Transverse colon (tissue), 4 donors: ENCODE data around the gene KIAA1217. TPM values are rescaled to one million over a fixed set of nuclear protein-coding genes. Genes with fewer than 3 reads are reported as not detected.

Source experiments
- DNase-seq: peaks from one replicate; pipeline ENCODE4 v3.0.0-alpha.2; 2019
- H3K27ac ChIP-seq, 4 donors: fragments of 200-600 bp; sonication (generic); 2 replicates each; pipeline ENCODE4 v1.5.1; 2016 to 2018; ENCODE audit warnings: inconsistent platforms in 4 of 4
- H3K27me3 ChIP-seq: fragments of 200-600 bp; sonication (generic); 2 replicates; pipeline ENCODE4 v1.5.1; 2017; ENCODE audit warnings: inconsistent platforms
- H3K36me3 ChIP-seq, 4 donors: fragments of 200-600 bp; sonication (generic); 2 replicates each; pipeline ENCODE4 v1.5.1; 2017 to 2019; ENCODE audit warnings: inconsistent platforms in 4 of 4
- H3K4me1 ChIP-seq, 4 donors: fragments of 200-600 bp; sonication (generic); 2 replicates each; pipeline ENCODE4 v1.5.1; 2017 to 2020; ENCODE audit warnings: inconsistent platforms in 4 of 4
- H3K4me3 ChIP-seq, 4 donors: fragments of 200-600 bp; sonication (generic); 1 replicate in 1 of 4; 2 replicates in 3 of 4; pipeline versions ENCODE4 v1.5.1 to v1.6.1; 2017 to 2019; ENCODE audit warnings: inconsistent platforms in 4 of 4
- H3K9me3 ChIP-seq, 2 donors: fragments of 200-600 bp; sonication (generic); 2 replicates each; pipeline ENCODE4 v1.5.1; 2017 to 2019; ENCODE audit warnings: inconsistent platforms in 2 of 2
- EP300 ChIP-seq: sonication (generic); formaldehyde crosslinking; IDR thresholded peaks from one replicate; pipeline ENCODE4 v1.6.1; 2017; ENCODE audit warnings: antibody characterized with exemption, low read depth
- POLR2A ChIP-seq: fragments of 450-650 bp; IDR thresholded peaks from one replicate; pipeline ENCODE4 v1.6.1; 2016; ENCODE audit warnings: antibody characterized with exemption, mild to moderate bottlenecking, moderate library complexity
- POLR2AphosphoS5 ChIP-seq, 3 donors: sonication (generic); formaldehyde crosslinking; IDR thresholded peaks; one replicate each; pipeline ENCODE4 v1.6.1; 2016; ENCODE audit warnings: antibody characterized with exemption in 3 of 3
- WGBS, 2 donors: methylation state at CpG; one replicate each; pipeline ENCODE4 v1.1.5; 2018; ENCODE audit warnings: low coverage in 1 of 2; 5-methylcytosine and 5-hydroxymethylcytosine counted together
- in situ Hi-C, 4 donors: fragments of 200-750 bp; cut with MboI; loops; one replicate each; pipeline versions ENCODE4 v1.15.0 to v1.15.1; 2017; ENCODE audit warnings: low sequenced_read_pairs in 3 of 4, low pct_ligation_motif_present in 1 of 4, low pct_unique_long_range_greater_than_20kb in 1 of 4
- intact Hi-C: fragments of 100-400 bp; cut with DNase I; formaldehyde crosslinking; loops from one replicate; pipeline ENCODE4 v1.15.1; 2023; ENCODE audit warnings: low total_unique reads
- total RNA-seq, 4 donors: library from RNA; depleted of rRNA; stranded (reverse); fragments of >200 nt; gene quantifications; one replicate each; pipeline ENCODE4 v1.1.0, GENCODE V29; 2016
- TF ChIP-seq, protein P1 (sequence below), 5 experiments: fragments of 200-600 bp in 3 of 5; fragments of 450-650 bp in 2 of 5; sonication (generic) in 3 of 5; IDR thresholded peaks; 1 replicate in 2 of 5; 2 replicates in 3 of 5; pipeline ENCODE4 v1.5.1; 2016 to 2017; ENCODE audit warnings: antibody characterized with exemption in 5 of 5, inconsistent platforms in 3 of 5, mild to moderate bottlenecking in 2 of 5, moderate library complexity in 1 of 5

KIAA1217 gene
- total RNA-seq, 4 donors from 2014 or later = 56.5 to 175 (median 72.0) TPM

- Histone ChIP-seq H3K4me3 (no peak overlapping the region), H3K27ac (no peak overlapping the region), H3K9me3 (no peaks in the 10 kb centered on the region), H3K36me3 (no peaks in the 10 kb centered on the region), H3K4me1 (no peaks in the 10 kb centered on the region), H3K27me3 (no peaks in the 10 kb centered on the region)
- intact Hi-C loops = no loop called here
- in situ Hi-C loops = loop anchor here in 2 of 4 donors (25.0 kb wide), 1 partner anchor 373 kb away; no protein-coding TSS in a partner anchor
- TF ChIP-seq, protein P1, sequence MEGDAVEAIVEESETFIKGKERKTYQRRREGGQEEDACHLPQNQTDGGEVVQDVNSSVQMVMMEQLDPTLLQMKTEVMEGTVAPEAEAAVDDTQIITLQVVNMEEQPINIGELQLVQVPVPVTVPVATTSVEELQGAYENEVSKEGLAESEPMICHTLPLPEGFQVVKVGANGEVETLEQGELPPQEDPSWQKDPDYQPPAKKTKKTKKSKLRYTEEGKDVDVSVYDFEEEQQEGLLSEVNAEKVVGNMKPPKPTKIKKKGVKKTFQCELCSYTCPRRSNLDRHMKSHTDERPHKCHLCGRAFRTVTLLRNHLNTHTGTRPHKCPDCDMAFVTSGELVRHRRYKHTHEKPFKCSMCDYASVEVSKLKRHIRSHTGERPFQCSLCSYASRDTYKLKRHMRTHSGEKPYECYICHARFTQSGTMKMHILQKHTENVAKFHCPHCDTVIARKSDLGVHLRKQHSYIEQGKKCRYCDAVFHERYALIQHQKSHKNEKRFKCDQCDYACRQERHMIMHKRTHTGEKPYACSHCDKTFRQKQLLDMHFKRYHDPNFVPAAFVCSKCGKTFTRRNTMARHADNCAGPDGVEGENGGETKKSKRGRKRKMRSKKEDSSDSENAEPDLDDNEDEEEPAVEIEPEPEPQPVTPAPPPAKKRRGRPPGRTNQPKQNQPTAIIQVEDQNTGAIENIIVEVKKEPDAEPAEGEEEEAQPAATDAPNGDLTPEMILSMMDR (IDR thresholded peaks at IDR 0.05) = peak; percentile 58 to 61 (median 59)
- no peak for TF ChIP-seq POLR2A
- WGBS, 2 donors = 18 to 28% methylated on average over 9 to 12 of the region's 12 CpGs
- peak; percentile 73 for DNase-seq
These were observed 151.6 kb downstream of the KIAA1217 start for GRCh38 chr10:24360282-24361127.

DNA sequence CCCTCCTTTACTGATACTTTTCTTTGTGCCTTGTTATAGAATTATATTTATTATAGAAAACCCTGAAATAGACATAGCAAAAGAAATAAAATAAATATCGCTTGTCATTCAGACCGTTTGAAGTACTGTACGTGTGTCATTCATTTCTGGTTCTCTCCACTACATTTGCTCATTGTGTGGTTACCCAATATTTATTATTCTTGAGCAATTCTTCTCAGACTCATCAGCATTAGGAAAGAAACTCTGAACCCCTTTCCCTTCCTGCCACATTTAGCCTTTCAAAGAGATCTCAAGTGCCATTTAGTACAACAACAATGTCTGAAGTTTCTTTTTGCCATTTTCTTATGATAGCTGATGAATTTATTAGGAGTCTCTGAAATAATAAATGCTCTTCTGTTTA lies 154.1 kb downstream of the KIAA1217 start:
- DNase-seq = no peak
- 72 to 82% methylated on average over 3 of the region's 3 CpGs for WGBS, 2 donors
- Histone ChIP-seq H3K27ac (no peak overlapping the region), H3K4me3 (no peak overlapping the region), H3K36me3 (no peaks in the 10 kb centered on the region), H3K27me3 (no peaks in the 10 kb centered on the region), H3K4me1 (no peaks in the 10 kb centered on the region), H3K9me3 (no peaks in the 10 kb centered on the region)
- in situ Hi-C loops (loop anchor here in 2 of 4 donors (25.0 kb wide), 1 partner anchor 376 kb away; no protein-coding TSS in a partner anchor), intact Hi-C loops (no loop called here)
- TF ChIP-seq EP300 = no peak
- TF ChIP-seq POLR2A = no peak
- TF ChIP-seq, protein P1 (IDR thresholded peaks at IDR 0.05) = no peak
- no peak for TF ChIP-seq POLR2AphosphoS5 (IDR thresholded peaks at IDR 0.05)

- WGBS, 2 donors = 67 to 79% methylated on average over 1 of the region's 1 CpG
- TF ChIP-seq POLR2A (no peak), POLR2AphosphoS5 (IDR thresholded peaks at IDR 0.05) (no peak), EP300 (no peak)
- TF ChIP-seq, protein P1 (IDR thresholded peaks at IDR 0.05) = no peak
- DNase-seq = no peak
- intact Hi-C loops (no loop called here), in situ Hi-C loops (loop anchor here in 2 of 4 donors (25.0 kb wide), 1 partner anchor 380 kb away; no protein-coding TSS in a partner anchor)
- Histone ChIP-seq H3K4me3 (no peak overlapping the region), H3K27ac (no peak overlapping the region), H3K4me1 (no peaks in the 10 kb centered on the region), H3K9me3 (no peaks in the 10 kb centered on the region), H3K27me3 (no peaks in the 10 kb centered on the region), H3K36me3 (no peaks in the 10 kb centered on the region)
These were observed 158.8 kb downstream of the KIAA1217 start for GRCh38 chr10:24367688-24368087.

- intact Hi-C loops = no loop called here
These were observed 161.9 kb downstream of the KIAA1217 start for GRCh38 chr10:24370877-24371276.

More at GRCh38 chr10:24370877-24371276, 161.9 kb downstream of the KIAA1217 start:
- Histone ChIP-seq H3K9me3 (no peaks in the 10 kb centered on the region), H3K4me3 (no peak overlapping the region), H3K4me1 (no peaks in the 10 kb centered on the region), H3K27ac (no peak overlapping the region), H3K36me3 (no peaks in the 10 kb centered on the region), H3K27me3 (no peaks in the 10 kb centered on the region)
- TF ChIP-seq POLR2A (no peak), EP300 (no peak), POLR2AphosphoS5 (IDR thresholded peaks at IDR 0.05) (no peak)
- TF ChIP-seq, protein P1 (IDR thresholded peaks at IDR 0.05) = no peak
- in situ Hi-C loops = loop anchor here in 2 of 4 donors (25.0 kb wide), 1 partner anchor 384 kb away; no protein-coding TSS in a partner anchor
- no peak for DNase-seq
- WGBS, 2 donors = 84 to 90% methylated on average over 4 of the region's 4 CpGs
